GM10248 (cell line): ENCODE measurements around the gene HCFC1.

ENCODE experiments used
- CTCF ChIA-PET: fragments of 300-600 bp; sonication (Branson Sonifier 250); formaldehyde crosslinking; extraction: SDS; loops from one replicate; lab custom pipeline; 2021; ENCODE audit warnings: antibody characterized with exemption; lab: Yijun Ruan, JAX
- POLR2A ChIA-PET: fragments of 350-650 bp; sonication (Branson Sonifier 250); formaldehyde crosslinking; extraction: SDS; loops from one replicate; lab custom pipeline; 2020; ENCODE audit warnings: antibody characterized with exemption; lab: Yijun Ruan, JAX
- DNase-seq: peaks from one replicate; pipeline ENCODE4 v3.0.0; 2012; ENCODE audit errors: extremely low spot score
- TF ChIP-seq, protein P1 (sequence below): IDR thresholded peaks from 2 replicates; pipeline ENCODE4 v1.5.1; 2012; ENCODE audit warnings: mild to moderate bottlenecking, low read depth; ENCODE audit errors: extremely low read depth, missing control alignments, control extremely low read depth

HCFC1 gene

DNA sequence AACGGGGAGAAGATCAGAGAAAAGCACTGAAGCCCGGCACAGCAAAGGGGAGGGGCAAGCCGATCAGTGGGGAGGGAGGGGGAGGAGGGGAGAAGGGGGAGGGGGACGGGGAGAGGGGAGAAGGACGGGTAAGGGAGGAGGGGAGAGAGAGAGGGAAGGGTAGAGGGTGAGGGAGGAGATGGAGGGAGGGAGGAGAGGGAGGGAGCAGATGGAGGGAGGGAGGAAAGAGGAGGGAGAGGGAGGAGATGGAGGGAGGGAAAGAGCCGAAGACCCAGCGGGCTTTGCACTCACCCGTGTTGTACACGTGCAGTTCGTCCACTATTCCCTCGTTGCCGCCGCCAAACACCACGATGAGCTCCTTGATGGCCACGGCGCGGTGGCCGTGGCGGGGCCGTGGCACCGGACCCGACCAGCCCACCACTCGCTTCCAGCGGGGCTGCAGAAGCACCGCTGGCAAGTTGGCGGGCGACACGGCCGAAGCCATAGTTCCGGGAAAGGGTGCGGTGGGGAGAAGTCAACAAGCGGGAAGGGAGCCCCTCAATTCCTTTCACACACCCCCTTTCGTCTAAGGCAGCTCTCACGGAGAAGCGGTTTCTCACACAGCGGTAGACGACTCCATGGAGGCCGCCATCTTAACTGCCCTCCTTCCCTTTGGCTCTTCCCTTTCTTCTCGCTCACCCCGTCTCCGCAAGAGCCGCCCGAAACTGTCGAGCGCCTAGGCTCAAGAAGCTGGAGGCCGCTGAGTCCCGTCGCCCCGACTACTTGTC lies 1.1 kb downstream of the HCFC1 start:
- peak; percentile 60 for DNase-seq
- CTCF ChIA-PET = interaction anchor here (1.3 to 14.3 kb wide), 2 partner anchors 21 to 43 kb away, joined by 4 to 137 read pairs; partner anchors contain the start of gene RENBP
- POLR2A ChIA-PET = interaction anchor here (1.0 kb wide), 1 partner anchor 44 kb away, joined by 3 read pairs; no protein-coding TSS in a partner anchor
- TF ChIP-seq, protein P1, sequence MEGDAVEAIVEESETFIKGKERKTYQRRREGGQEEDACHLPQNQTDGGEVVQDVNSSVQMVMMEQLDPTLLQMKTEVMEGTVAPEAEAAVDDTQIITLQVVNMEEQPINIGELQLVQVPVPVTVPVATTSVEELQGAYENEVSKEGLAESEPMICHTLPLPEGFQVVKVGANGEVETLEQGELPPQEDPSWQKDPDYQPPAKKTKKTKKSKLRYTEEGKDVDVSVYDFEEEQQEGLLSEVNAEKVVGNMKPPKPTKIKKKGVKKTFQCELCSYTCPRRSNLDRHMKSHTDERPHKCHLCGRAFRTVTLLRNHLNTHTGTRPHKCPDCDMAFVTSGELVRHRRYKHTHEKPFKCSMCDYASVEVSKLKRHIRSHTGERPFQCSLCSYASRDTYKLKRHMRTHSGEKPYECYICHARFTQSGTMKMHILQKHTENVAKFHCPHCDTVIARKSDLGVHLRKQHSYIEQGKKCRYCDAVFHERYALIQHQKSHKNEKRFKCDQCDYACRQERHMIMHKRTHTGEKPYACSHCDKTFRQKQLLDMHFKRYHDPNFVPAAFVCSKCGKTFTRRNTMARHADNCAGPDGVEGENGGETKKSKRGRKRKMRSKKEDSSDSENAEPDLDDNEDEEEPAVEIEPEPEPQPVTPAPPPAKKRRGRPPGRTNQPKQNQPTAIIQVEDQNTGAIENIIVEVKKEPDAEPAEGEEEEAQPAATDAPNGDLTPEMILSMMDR = no peak

DNA sequence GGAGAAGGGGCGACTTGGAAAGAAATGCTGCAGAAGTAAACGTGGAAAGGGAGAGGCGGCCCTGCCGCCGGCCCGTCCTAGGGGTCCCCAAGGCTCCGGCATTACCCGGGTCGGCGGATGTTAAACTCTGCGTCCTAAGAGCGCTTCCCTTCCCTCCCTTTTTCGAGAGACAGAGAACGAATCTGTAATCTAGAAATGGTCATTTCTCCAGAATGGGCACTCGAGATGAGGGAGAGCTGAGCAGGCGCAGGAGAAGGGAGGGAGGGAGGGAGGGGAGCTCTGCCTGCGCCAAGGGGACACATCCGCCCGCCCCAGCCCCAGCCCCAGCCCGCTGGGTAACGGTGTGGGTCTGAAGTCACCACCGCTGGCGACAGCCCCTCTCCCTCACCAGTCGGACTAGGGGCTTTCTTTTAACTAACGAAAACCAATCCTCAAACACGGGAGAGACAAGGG lies 1.7 kb downstream of the HCFC1 start:
- CTCF ChIA-PET = interaction anchor here (1.3 to 14.3 kb wide), 2 partner anchors 21 to 44 kb away, joined by 4 to 137 read pairs; partner anchors contain the start of gene RENBP
- TF ChIP-seq, protein P1 = no peak
- no peak for DNase-seq
- POLR2A ChIA-PET = no interaction called here

DNA sequence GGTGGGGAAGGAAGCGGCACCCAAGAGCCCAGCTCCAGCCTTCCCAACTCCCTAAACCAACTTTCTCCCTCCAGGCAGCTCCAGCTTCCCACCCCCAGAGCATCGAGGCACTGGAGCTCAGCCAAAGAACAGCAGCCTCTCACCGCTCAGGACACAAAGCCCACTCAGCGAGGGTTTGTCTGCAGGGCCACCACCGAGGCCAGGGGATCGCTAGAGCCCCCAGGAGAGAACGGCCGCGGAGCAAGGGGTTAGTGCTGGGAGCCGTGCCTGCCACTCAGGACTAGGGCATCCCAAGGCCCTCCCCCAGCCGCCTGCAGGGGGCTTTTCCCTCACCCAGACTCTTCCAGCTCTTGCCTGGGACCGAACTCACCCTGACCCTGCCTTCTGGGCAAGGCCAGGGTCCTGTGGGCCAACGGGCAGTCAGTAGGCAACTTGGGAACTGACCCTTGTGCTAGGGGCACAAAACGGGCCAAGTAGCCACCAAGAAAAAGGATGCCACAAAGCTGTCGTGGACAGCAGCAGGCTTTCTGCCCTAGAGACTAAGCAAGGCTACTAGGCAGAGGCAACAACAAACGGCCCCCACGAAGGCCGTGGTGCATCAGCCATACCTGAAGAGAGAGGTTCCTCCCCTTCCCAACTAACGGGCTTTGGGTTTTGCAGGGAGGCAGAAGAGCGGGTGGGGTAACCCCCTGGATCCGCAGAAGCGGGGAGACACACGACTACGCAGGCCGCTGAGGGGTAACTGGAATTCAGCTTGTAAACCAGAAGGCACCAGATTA lies 2.3 kb downstream of the HCFC1 start:
- TF ChIP-seq, protein P1 = no peak
- ChIA-PET CTCF (interaction anchor here (1.0 to 14.3 kb wide), 3 partner anchors 20 to 206 kb away, joined by 3 to 137 read pairs (median 4); partner anchors contain the start of genes PLXNB3 and RENBP), POLR2A (interaction anchor here (0.6 kb wide), 1 partner anchor 165 kb away, joined by 4 read pairs; no protein-coding TSS in a partner anchor)
- no peak for DNase-seq

DNA sequence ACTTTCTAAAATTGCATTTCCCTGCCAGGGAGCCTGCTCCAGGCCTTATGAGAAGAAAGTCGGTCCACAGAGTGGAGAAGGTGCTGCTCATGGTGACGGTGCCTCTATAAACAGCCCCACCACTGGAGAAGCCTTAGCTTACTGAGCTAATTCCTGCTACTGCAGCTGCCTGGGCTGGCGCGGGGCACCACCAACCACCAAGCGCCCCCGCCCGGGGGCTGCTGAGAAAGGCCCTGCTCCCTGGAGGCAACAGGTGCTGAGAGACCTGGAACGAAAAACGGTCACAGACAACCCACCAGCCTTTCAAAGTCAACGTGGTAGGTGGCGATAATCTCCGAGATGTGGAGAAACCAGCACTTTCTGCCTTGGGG lies 2.9 kb downstream of the HCFC1 start:
- ChIA-PET POLR2A (no interaction called here), CTCF (interaction anchor here (1.0 to 14.3 kb wide), 2 partner anchors 20 to 205 kb away, joined by 3 to 137 read pairs; partner anchors contain the start of genes PLXNB3 and RENBP)
- no peak for DNase-seq
- TF ChIP-seq, protein P1 = peak; percentile 20

DNA sequence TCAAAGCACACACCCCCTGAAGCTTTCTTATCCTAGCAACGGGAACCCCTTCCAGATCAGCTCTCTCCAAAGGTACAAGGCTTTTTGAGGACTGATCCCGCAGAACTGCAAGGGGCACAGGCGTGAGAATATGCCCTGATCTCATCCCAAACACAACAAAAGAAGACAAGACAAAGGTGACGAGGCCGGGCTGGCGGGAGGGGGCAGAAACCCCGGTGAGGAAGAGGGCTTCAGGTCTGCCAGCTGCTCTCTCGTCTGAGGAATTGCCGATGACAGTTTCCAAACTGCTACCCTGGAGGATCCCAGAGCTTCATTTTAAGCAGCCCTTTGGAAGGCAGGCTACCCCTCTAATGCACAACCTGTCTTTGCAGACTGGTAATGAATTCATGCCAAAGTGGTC lies 3.4 kb downstream of the HCFC1 start:
- TF ChIP-seq, protein P1 = no peak
- POLR2A ChIA-PET = interaction anchor here (0.9 kb wide), 1 partner anchor 21 kb away, joined by 3 read pairs; no protein-coding TSS in a partner anchor
- no peak for DNase-seq
- CTCF ChIA-PET = interaction anchor here (1.0 to 14.3 kb wide), 2 partner anchors 19 to 204 kb away, joined by 3 to 137 read pairs; partner anchors contain the start of genes PLXNB3 and RENBP
